K562 (cell line): ENCODE data around the gene PPIL6. TPM values are rescaled to one million over a fixed set of nuclear protein-coding genes. Genes with fewer than 3 reads are reported as not detected.

ENCODE experiments used
- ARHGAP35 ChIP-seq: fragments of 450-650 bp; IDR thresholded peaks from 2 replicates; pipeline ENCODE4 v1.6.1; 2018; ENCODE audit not compliant: partially characterized antibody
- ATF7 ChIP-seq: fragments of 450-650 bp; IDR thresholded peaks from 2 replicates; pipeline ENCODE4 v1.7.1; 2014; ENCODE audit warnings: mild to moderate bottlenecking, moderate library complexity
- DDX20 ChIP-seq: fragments of 450-650 bp; IDR thresholded peaks from 2 replicates; pipeline ENCODE4 v1.6.1; 2016; ENCODE audit warnings: missing genetic modification characterization, low read depth, mild to moderate bottlenecking, missing compliant biosample characterization, moderate library complexity
- ELF1 ChIP-seq: fragments of 200-800 bp; sonication (Bioruptor generic); IDR thresholded peaks from 2 replicates; pipeline ENCODE4 v1.6.1; 2016; ENCODE audit warnings: missing genetic modification characterization, missing compliant biosample characterization
- GTF2E2 ChIP-seq: fragments of 200-800 bp; sonication (Bioruptor generic); IDR thresholded peaks from 2 replicates; pipeline ENCODE4 v1.6.1; 2016; ENCODE audit warnings: missing genetic modification characterization, missing compliant biosample characterization
- HNRNPL ChIP-seq: fragments of 200-400 bp; formaldehyde crosslinking; IDR thresholded peaks from 2 replicates; pipeline ENCODE4 v1.6.1; 2017; ENCODE audit warnings: low read depth, mild to moderate bottlenecking, low read length
- IFI16 ChIP-seq: fragments of 250-450 bp; sonication (Bioruptor Pico); IDR thresholded peaks from 2 replicates; pipeline ENCODE4 v2.1.2; 2022; ENCODE audit warnings: mild to moderate bottlenecking, inconsistent platforms
- KAT7 ChIP-seq: sonication (generic); formaldehyde crosslinking; IDR thresholded peaks from 2 replicates; pipeline ENCODE4 v1.8.0; 2022; ENCODE audit warnings: missing genetic modification reagents, mild to moderate bottlenecking, borderline replicate concordance
- KLF6 ChIP-seq: fragments of 250-450 bp; sonication (Bioruptor Pico); IDR thresholded peaks from 2 replicates; pipeline ENCODE4 v1.4.0; 2020; ENCODE audit warnings: mild to moderate bottlenecking, moderate library complexity, borderline replicate concordance
- L3MBTL2 ChIP-seq: fragments of 450-650 bp; IDR thresholded peaks from 2 replicates; pipeline ENCODE4 v1.6.1; 2016; ENCODE audit warnings: mild to moderate bottlenecking, moderate library complexity
- MXI1 ChIP-seq: IDR thresholded peaks from 2 replicates; pipeline ENCODE4 v1.6.1; 2011; ENCODE audit warnings: low read depth, mild to moderate bottlenecking, improper control_type of control experiment, low read length
- MYBL2 ChIP-seq, 2 experiments: fragments of 450-650 bp in 1 of 2; sonication (generic) in 1 of 2; formaldehyde crosslinking in 1 of 2; IDR thresholded peaks; 2 replicates each; pipeline versions ENCODE4 v1.6.1 to v1.8.1; 2017 to 2022; ENCODE audit warnings: borderline replicate concordance in 1 of 2, inconsistent platforms in 1 of 2, low read depth in 1 of 2, mild to moderate bottlenecking in 1 of 2, missing genetic modification reagents in 1 of 2, moderate library complexity in 1 of 2
- NCOA1 ChIP-seq: fragments of 450-650 bp; IDR thresholded peaks from 2 replicates; pipeline ENCODE4 v1.6.1; 2016; ENCODE audit warnings: low read depth
- NFXL1 ChIP-seq: fragments of 450-650 bp; formaldehyde crosslinking; IDR thresholded peaks from 2 replicates; pipeline ENCODE4 v1.4.0; 2021; ENCODE audit warnings: mild to moderate bottlenecking
- NR2C2 ChIP-seq, 2 experiments: fragments of 200-800 bp in 1 of 2; sonication (Bioruptor generic) in 1 of 2; sonication (generic) in 1 of 2; formaldehyde crosslinking in 1 of 2; IDR thresholded peaks; 2 replicates each; pipeline versions ENCODE4 v1.6.1 to v1.8.0; 2016 to 2022; ENCODE audit warnings: mild to moderate bottlenecking in 1 of 2, missing compliant biosample characterization in 1 of 2, missing genetic modification characterization in 1 of 2, missing genetic modification reagents in 1 of 2
- PHB ChIP-seq: fragments of 250-450 bp; sonication (Bioruptor Pico); IDR thresholded peaks from 2 replicates; pipeline ENCODE4 v1.5.0; 2021
- POLR2AphosphoS2 ChIP-seq: IDR thresholded peaks from 2 replicates; pipeline ENCODE4 v1.6.1; 2012; ENCODE audit warnings: low read length, improper control_type of control experiment
- POLR2H ChIP-seq: IDR thresholded peaks from 2 replicates; pipeline ENCODE4 v1.6.1; 2016; ENCODE audit warnings: missing genetic modification characterization, low read depth, mild to moderate bottlenecking, control low read depth, missing compliant biosample characterization, moderate library complexity
- TEAD2 ChIP-seq: fragments of 450-650 bp; IDR thresholded peaks from 2 replicates; pipeline ENCODE4 v1.6.1; 2016; ENCODE audit warnings: missing genetic modification characterization, control low read depth, missing compliant biosample characterization
- ZBED1 ChIP-seq: IDR thresholded peaks from 2 replicates; pipeline ENCODE4 v1.6.1; 2014
- ZFX ChIP-seq: sonication (generic); formaldehyde crosslinking; IDR thresholded peaks from 2 replicates; pipeline ENCODE4 v1.8.0; 2022; ENCODE audit warnings: mild to moderate bottlenecking, missing genetic modification reagents, moderate library complexity
- ZNF175 ChIP-seq: fragments of 200-800 bp; sonication (Bioruptor generic); IDR thresholded peaks from 2 replicates; pipeline ENCODE4 v1.6.1; 2016; ENCODE audit warnings: low read depth, mild to moderate bottlenecking, missing genetic modification characterization, missing compliant biosample characterization
- polyA plus RNA-seq, 8 experiments: library from polyadenylated mRNA; depleted of rRNA in 4 of 8; stranded (reverse) in 5 of 8; unstranded in 3 of 8; fragments of >200 nt; fragmentation: Nextera tagmentation in 2 of 8; fragmentation: Illumina TruSeq in 1 of 8; extraction: Ambion mirVana in 2 of 8; extraction: Trizol in 1 of 8; gene quantifications; 2 replicates each; pipeline versions ENCODE4 v1.2.1 to v1.2.3, GENCODE V29; 2011 to 2014; ENCODE audit warnings: inconsistent platforms in 1 of 8, missing spikeins in 1 of 8
- total RNA-seq, 7 experiments: library from RNA; depleted of rRNA in 6 of 7; stranded (reverse); fragments of >200 nt in 6 of 7; fragmentation: Illumina TruSeq in 2 of 7; extraction: Trizol in 2 of 7; gene quantifications; 2 replicates each; pipeline versions ENCODE4 v1.2.1 to v1.2.3, GENCODE V29; 2011 to 2021; ENCODE audit warnings: low replicate concordance in 1 of 7
- TF ChIP-seq, protein P1 (sequence below): fragments of 450-650 bp; IDR thresholded peaks from 2 replicates; pipeline ENCODE4 v1.7.1; 2018; ENCODE audit warnings: mild to moderate bottlenecking, low read depth; ENCODE audit not compliant: partially characterized antibody
- TF ChIP-seq, protein P2 (sequence below): conservative IDR thresholded peaks from 2 replicates; pipeline ENCODE4 v1.6.1; 2011; ENCODE audit warnings: low read depth, mild to moderate bottlenecking, low read length; ENCODE audit not compliant: control insufficient read depth

Gene PPIL6
- total and polyA plus RNA-seq, 9 of the 15 experiments (the other 6 are each of a cell fraction or from before 2014, with no cell fraction given): 0.03 to 0.98 (median 0.41) TPM; not detected in 1

DNA sequence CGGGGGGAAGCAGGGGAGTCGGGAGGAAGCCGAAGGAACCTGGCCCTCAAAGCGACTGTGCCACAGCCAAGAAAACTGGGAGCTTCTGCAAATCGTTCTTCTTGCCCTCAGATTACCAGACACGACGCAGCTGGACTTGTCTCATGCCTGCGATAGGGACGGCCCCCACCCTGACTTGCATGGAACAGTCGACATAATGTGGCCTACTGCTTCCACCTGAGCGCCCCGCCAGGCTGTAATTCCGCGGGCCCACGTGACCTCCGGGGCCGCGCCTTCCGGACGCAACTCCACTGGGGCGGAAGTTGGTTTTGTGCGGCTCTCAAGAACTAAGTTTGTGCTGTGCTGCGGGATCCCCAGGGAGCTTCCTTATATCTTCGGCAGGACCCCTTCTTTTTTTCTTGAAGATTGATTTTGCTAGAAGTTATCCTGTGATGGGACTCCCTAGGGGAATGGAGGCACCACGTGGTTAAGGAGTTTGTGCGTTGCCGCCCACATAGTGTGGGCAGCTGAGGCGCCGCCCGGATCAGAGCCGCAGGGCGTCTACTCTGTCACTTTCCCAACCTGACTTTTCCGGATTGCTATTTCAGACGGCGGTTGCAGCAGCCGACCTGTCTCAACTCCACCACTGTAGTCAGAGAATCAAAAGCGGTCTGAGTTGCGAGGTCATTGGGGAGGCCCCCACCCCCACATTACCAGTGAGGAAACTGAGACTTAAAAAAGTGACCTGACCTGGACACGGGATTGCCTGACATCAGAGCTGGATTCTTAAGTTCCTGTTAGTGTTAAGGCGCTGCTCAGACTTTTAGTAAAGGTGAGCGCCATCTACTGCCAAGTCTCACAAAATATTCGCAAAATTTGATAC is 57.6 kb downstream of the PPIL6 start (continued):
- TF ChIP-seq ATF7 (peak; percentile 100), DDX20 (no peak), ELF1 (tag) (peak; percentile 95), ZFX (CRISPR knock-in tag) (peak; percentile 87), MYBL2 (IDR thresholded peaks at IDR 0.05; ENCODE audit: low read depth) (no peak; the same call in 1 of the 2 replicates), MYBL2 (CRISPR knock-in tag; IDR thresholded peaks at IDR 0.05; ENCODE audit: borderline replicate concordance) (no peak), KAT7 (no peak; the same call in 1 of the 2 replicates), NFXL1 (CRISPR knock-in tag) (no peak), ZNF175 (CRISPR knock-in tag) (0 out of 2 replicates have a peak, but pooled peaks have one; percentile 60), POLR2AphosphoS2 (no peak; the same call in 1 of the 2 replicates), L3MBTL2 (peak; percentile 75), POLR2H (peak; percentile 59; the same call in 1 of the 2 replicates), TEAD2 (no peak), ARHGAP35 (no peak), KLF6 (CRISPR knock-in tag) (no peak), NCOA1 (peak; percentile 45; the same call in 1 of the 2 replicates), GTF2E2 (no peak), MXI1 (peak; percentile 78), PHB (CRISPR knock-in tag) (no peak), IFI16 (no peak), NR2C2 (CRISPR knock-in tag; IDR thresholded peaks at IDR 0.05) (0 out of 2 replicates have a peak, but pooled peaks have one; percentile 31), NR2C2 (tag; IDR thresholded peaks at IDR 0.05) (peak; percentile 77), HNRNPL (no peak), ZBED1 (0 out of 2 replicates have a peak, but pooled peaks have one; percentile 51)
- TF ChIP-seq, protein P1, sequence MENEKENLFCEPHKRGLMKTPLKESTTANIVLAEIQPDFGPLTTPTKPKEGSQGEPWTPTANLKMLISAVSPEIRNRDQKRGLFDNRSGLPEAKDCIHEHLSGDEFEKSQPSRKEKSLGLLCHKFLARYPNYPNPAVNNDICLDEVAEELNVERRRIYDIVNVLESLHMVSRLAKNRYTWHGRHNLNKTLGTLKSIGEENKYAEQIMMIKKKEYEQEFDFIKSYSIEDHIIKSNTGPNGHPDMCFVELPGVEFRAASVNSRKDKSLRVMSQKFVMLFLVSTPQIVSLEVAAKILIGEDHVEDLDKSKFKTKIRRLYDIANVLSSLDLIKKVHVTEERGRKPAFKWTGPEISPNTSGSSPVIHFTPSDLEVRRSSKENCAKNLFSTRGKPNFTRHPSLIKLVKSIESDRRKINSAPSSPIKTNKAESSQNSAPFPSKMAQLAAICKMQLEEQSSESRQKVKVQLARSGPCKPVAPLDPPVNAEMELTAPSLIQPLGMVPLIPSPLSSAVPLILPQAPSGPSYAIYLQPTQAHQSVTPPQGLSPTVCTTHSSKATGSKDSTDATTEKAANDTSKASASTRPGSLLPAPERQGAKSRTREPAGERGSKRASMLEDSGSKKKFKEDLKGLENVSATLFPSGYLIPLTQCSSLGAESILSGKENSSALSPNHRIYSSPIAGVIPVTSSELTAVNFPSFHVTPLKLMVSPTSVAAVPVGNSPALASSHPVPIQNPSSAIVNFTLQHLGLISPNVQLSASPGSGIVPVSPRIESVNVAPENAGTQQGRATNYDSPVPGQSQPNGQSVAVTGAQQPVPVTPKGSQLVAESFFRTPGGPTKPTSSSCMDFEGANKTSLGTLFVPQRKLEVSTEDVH: peak; percentile 66
- TF ChIP-seq, protein P2, sequence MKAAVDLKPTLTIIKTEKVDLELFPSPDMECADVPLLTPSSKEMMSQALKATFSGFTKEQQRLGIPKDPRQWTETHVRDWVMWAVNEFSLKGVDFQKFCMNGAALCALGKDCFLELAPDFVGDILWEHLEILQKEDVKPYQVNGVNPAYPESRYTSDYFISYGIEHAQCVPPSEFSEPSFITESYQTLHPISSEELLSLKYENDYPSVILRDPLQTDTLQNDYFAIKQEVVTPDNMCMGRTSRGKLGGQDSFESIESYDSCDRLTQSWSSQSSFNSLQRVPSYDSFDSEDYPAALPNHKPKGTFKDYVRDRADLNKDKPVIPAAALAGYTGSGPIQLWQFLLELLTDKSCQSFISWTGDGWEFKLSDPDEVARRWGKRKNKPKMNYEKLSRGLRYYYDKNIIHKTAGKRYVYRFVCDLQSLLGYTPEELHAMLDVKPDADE: peak; percentile 80
